Fibroblast of villous mesenchyme (primary cell): ENCODE measurements around the gene ZC3H10. TPM values are rescaled to one million over a fixed set of nuclear protein-coding genes. Genes with fewer than 3 reads are reported as not detected.
A peak's percentile ranks its signal among the peaks of the same experiment; 100 is the strongest.
"Not testable (repeated sequence)": the region's sequence is repeated elsewhere in the genome, so short reads cannot be mapped to it uniquely, and the experiment has no call there.

Source experiments
- DNase-seq: peaks from one replicate; pipeline ENCODE4 v3.0.0-alpha.2; 2010; ENCODE audit warnings: low read depth
- H3K4me3 ChIP-seq: 2 replicates; pipeline ENCODE4 v1.5.1; 2011; ENCODE audit warnings: low read depth, mild to moderate bottlenecking, low read length
- CTCF ChIP-seq: IDR thresholded peaks from 2 replicates; pipeline ENCODE4 v1.5.1; 2012; ENCODE audit warnings: low read depth, mild to moderate bottlenecking, low read length; ENCODE audit not compliant: insufficient read depth
- total RNA-seq: library from RNA; depleted of rRNA; stranded (reverse); fragments of >200 nt; gene quantifications from 2 replicates; pipeline ENCODE4 v1.2.3, GENCODE V29; 2012

ZC3H10 gene
- total RNA-seq, 1 donor: 4.3 TPM

- no peak for TF ChIP-seq CTCF
- DNase-seq: no peak
- no peak overlapping the region for H3K4me3 ChIP-seq
Observed at GRCh38 chr12:56107242-56107641, 10.8 kb upstream of the ZC3H10 start.

- H3K4me3 ChIP-seq: no peak overlapping the region
- DNase-seq: no peak
- no peak for TF ChIP-seq CTCF
Observed at GRCh38 chr12:56110571-56110970, 7.5 kb upstream of the ZC3H10 start.

DNA sequence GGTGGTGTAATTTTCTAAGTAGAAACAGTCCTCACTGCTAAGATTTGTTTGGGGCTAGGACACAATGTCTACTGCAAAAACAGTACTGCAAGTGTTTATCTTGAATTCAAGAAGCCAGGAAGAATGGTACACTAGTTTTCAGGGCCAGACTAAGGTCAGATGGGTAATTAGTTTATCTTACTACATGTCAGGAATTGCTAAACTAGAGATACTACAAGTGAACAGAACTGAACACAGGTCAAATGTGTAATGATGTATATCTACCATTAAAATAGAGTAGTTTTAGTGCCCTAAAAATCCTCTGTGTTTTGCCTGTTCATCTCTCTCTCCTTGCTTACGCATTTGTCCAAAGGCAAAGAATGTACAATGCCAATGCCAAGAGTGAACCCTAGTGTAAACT is 4.0 kb upstream of the ZC3H10 start:
- no peak for TF ChIP-seq CTCF
- DNase-seq: no peak
- H3K4me3 ChIP-seq: no peak overlapping the region

DNA sequence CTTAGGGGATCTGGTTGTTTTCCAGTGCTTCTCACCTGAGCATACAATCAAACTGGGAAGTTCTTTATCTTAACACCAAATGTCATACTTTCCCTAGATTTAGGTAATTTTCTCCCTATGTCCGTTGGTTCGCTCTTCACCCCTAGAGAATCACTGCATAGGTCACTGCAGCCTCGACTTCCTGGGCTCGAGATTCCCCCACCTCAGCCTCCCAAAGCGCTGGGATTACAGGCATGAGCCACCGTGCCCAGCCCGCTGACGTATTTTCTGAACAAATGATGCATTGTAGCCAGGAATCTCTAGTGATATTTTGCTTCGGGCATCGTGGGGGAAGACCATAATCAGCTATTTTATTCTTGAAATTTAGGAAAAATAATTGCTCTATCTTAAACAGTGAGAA is 2.7 kb upstream of the ZC3H10 start:
- H3K4me3 ChIP-seq: peak overlapping the region; percentile 78
- no peak for TF ChIP-seq CTCF
- peak; percentile 43 for DNase-seq

GRCh38 chr12:56116267-56117081 is 1.6 kb upstream of the ZC3H10 start, which contains the start of gene RPL41:
RPL41 (plus strand) TSS chr12:56116633.
- H3K4me3 ChIP-seq: peak within 1 kb of the TSS; percentile 78
- DNase-seq: peak; percentile 95
- no peak for TF ChIP-seq CTCF

- DNase-seq: not testable (repeated sequence)
Observed at GRCh38 chr12:56117082-56117706, 872 bp upstream of the ZC3H10 start.

DNA sequence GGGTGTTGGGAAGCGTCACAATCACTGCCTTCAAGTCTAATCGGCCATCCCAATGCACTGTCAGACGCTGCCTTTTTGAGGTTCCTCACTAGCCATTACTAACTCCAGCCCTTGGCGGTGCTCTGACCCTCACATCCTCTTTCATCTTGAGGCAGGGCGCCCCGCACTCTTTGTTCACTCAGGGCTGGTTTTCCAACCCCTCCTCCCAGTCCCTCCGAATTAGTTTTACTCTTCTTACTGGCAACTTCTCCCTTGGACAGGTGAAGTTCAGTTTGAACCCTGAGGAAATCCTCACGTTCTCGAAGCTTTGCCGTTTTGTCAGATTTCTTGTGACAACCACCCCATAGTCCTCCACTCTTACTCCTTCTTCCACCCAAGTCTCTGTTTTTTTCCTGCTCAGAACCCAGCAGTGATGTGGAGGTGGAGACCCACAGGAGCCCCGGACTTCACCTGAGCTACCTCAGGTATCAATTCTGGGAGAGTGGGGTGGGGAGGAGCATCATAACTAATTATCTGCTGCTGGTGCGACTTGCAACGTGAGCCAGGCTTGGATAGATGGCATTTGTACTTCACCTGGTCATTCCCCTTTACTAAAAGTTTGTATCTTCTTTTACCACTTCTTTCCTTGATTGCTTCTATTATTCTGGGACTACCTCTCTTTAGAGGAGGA is 757 bp downstream of the ZC3H10 start:
- peak overlapping the region; percentile 71 for H3K4me3 ChIP-seq
- DNase-seq: no peak
- TF ChIP-seq CTCF: no peak

More at GRCh38 chr12:56117082-56117706, 872 bp upstream of the ZC3H10 start:
- H3K4me3 ChIP-seq: peak overlapping the region; percentile 78
